SJCRH30 (cell line): Measurements from ENCODE around the gene PARP4. TPM values are rescaled to one million over a fixed set of nuclear protein-coding genes. Genes with fewer than 3 reads are reported as not detected.
"Not testable (repeated sequence)": the region's sequence is repeated elsewhere in the genome, so short reads cannot be mapped to it uniquely, and the experiment has no call there.

ENCODE experiments used
- DNase-seq, 2 experiments: peaks; one replicate each; pipeline ENCODE4 v3.0.0-alpha.2; 2015 to 2020
- H3K27ac ChIP-seq: fragments of 250-450 bp; sonication (Bioruptor Pico); 2 replicates; pipeline ENCODE4 v1.5.1; 2020; ENCODE audit warnings: mild to moderate bottlenecking, moderate library complexity
- H3K27me3 ChIP-seq: fragments of 250-450 bp; sonication (Bioruptor Pico); 2 replicates; pipeline ENCODE4 v1.5.1; 2020; ENCODE audit warnings: mild to moderate bottlenecking, moderate library complexity
- H3K36me3 ChIP-seq: fragments of 250-450 bp; sonication (Bioruptor Pico); 2 replicates; pipeline ENCODE4 v1.5.1; 2020; ENCODE audit warnings: mild to moderate bottlenecking, moderate library complexity
- H3K4me1 ChIP-seq: fragments of 250-450 bp; sonication (Bioruptor Pico); 2 replicates; pipeline ENCODE4 v1.5.1; 2020; ENCODE audit warnings: mild to moderate bottlenecking, moderate library complexity
- H3K4me3 ChIP-seq: fragments of 250-450 bp; sonication (Bioruptor Pico); 2 replicates; pipeline ENCODE4 v1.5.1; 2020; ENCODE audit warnings: mild to moderate bottlenecking, moderate library complexity
- H3K9me3 ChIP-seq: fragments of 250-450 bp; sonication (Bioruptor Pico); replicated peaks from 2 replicates; pipeline ENCODE4 v1.5.1; 2020; ENCODE audit warnings: mild to moderate bottlenecking, moderate library complexity
- total RNA-seq: library from RNA; depleted of rRNA; stranded (reverse); fragments of >200 nt; shearing (Covaris generic); gene quantifications from 2 replicates; pipeline ENCODE4 v1.2.3, GENCODE V29; 2014; rRNA removed

PARP4 gene
- total RNA-seq, 1 experiment from 2014 or later: 54.0 TPM

GRCh38 chr13:24384091-24384490, 128.5 kb downstream of the PARP4 start:
- DNase-seq, H3K4me1 ChIP-seq, H3K36me3 ChIP-seq, H3K27me3 ChIP-seq, H3K9me3 ChIP-seq, H3K4me3 ChIP-seq, H3K27ac ChIP-seq: not testable (repeated sequence)

GRCh38 chr13:24381541-24382265, 130.9 kb downstream of the PARP4 start:
- DNase-seq: no peak
- Histone ChIP-seq H3K9me3 (no peaks in the 10 kb centered on the region), H3K4me3 (no peak overlapping the region), H3K27ac (no peak overlapping the region), H3K36me3 (no peaks in the 10 kb centered on the region), H3K27me3 (no peaks in the 10 kb centered on the region), H3K4me1 (peaks cover 6% of the 10 kb centered on the region)

GRCh38 chr13:24380881-24381280, 131.7 kb downstream of the PARP4 start:
- H3K27me3 ChIP-seq, H3K4me1 ChIP-seq, H3K36me3 ChIP-seq, DNase-seq, H3K4me3 ChIP-seq, H3K27ac ChIP-seq, H3K9me3 ChIP-seq: not testable (repeated sequence)

- not testable (repeated sequence) for H3K4me1 ChIP-seq, H3K9me3 ChIP-seq, H3K36me3 ChIP-seq, H3K27me3 ChIP-seq, H3K4me3 ChIP-seq
- DNase-seq: peak; percentile 42 to 77
- H3K27ac ChIP-seq: peak overlapping the region; percentile 16; the same call in 1 of the 2 replicates
These were observed 132.4 kb downstream of the PARP4 start for GRCh38 chr13:24380227-24380626.

- H3K4me1 ChIP-seq, H3K36me3 ChIP-seq, H3K4me3 ChIP-seq, H3K27me3 ChIP-seq, H3K27ac ChIP-seq, DNase-seq, H3K9me3 ChIP-seq: not testable (repeated sequence)
These were observed 141.3 kb downstream of the PARP4 start for GRCh38 chr13:24371273-24371672.

Other genes starting within 250 kb of the PARP4 start
- 0.05 TPM in 1 of 2 replicates, not detected in the other for gene C1QTNF9, start 203.2 kb downstream of the PARP4 start, total RNA-seq
- gene ATP12A, start 167.6 kb upstream of the PARP4 start, total RNA-seq: 0.06 TPM in 1 of 2 replicates, not detected in the other